ENCODE measurements around the gene PSMC1.

DNA sequence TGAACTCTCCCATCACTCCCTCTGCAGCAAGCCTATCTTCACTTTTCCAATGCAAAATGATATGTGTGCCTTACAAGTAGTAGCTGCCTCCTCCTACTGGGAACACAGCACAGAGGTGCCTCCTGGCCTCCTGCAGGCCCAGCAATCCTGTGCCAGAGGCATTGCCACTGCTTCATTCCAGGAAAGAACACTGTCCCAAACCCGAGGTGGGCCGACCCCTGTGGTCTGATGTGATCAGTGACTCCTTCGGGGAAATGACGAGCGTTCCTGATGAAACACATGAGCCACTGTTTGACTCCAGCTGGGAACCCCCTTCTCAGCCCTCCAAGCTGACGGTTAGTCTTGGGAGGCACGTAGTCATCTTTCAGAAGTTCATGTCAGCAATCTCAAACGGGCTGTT lies 19.5 kb downstream of the PSMC1 start:
- no peak for TF ChIP-seq POLR2A (IDR thresholded peaks at IDR 0.05)
- TF ChIP-seq, protein P1, sequence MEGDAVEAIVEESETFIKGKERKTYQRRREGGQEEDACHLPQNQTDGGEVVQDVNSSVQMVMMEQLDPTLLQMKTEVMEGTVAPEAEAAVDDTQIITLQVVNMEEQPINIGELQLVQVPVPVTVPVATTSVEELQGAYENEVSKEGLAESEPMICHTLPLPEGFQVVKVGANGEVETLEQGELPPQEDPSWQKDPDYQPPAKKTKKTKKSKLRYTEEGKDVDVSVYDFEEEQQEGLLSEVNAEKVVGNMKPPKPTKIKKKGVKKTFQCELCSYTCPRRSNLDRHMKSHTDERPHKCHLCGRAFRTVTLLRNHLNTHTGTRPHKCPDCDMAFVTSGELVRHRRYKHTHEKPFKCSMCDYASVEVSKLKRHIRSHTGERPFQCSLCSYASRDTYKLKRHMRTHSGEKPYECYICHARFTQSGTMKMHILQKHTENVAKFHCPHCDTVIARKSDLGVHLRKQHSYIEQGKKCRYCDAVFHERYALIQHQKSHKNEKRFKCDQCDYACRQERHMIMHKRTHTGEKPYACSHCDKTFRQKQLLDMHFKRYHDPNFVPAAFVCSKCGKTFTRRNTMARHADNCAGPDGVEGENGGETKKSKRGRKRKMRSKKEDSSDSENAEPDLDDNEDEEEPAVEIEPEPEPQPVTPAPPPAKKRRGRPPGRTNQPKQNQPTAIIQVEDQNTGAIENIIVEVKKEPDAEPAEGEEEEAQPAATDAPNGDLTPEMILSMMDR (IDR thresholded peaks at IDR 0.05): no peak
- TF ChIP-seq POLR2AphosphoS5 (IDR thresholded peaks at IDR 0.05): no peak
